Neutrophil (primary cell): ENCODE results near the gene FLVCR2.
A peak's percentile ranks its signal among the peaks of the same experiment; 100 is the strongest.

Source experiments
- H3K27ac ChIP-seq: fragments of 200-600 bp; sonication (generic); 2 replicates; pipeline ENCODE4 v1.5.1; 2016; ENCODE audit warnings: mild to moderate bottlenecking, moderate library complexity
- H3K27me3 ChIP-seq: fragments of 200-600 bp; sonication (generic); 2 replicates; pipeline ENCODE4 v1.6.0; 2016; ENCODE audit warnings: mild to moderate bottlenecking
- H3K36me3 ChIP-seq: fragments of 200-600 bp; sonication (generic); 2 replicates; pipeline ENCODE4 v1.5.1; 2017
- H3K4me1 ChIP-seq, 2 experiments: fragments of 200-600 bp in 1 of 2; sonication (generic) in 1 of 2; 1 replicate in 1 of 2; 2 replicates in 1 of 2; pipeline versions ENCODE4 v1.5.1 to v1.6.1; 2013 to 2016; ENCODE audit warnings: low read depth in 1 of 2, low read length in 1 of 2, mild to moderate bottlenecking in 1 of 2, moderate library complexity in 1 of 2; ENCODE audit not compliant: control insufficient read depth in 1 of 2, insufficient read depth in 1 of 2
- H3K4me3 ChIP-seq, 2 experiments: fragments of 200-600 bp in 1 of 2; sonication (generic) in 1 of 2; 1 replicate in 1 of 2; 2 replicates in 1 of 2; pipeline ENCODE4 v1.5.1; 2013 to 2016; ENCODE audit warnings: low read depth in 1 of 2, low read length in 1 of 2, mild to moderate bottlenecking in 1 of 2, moderate library complexity in 1 of 2
- H3K9me3 ChIP-seq: fragments of 200-600 bp; sonication (generic); 2 replicates; pipeline ENCODE4 v1.5.1; 2016
- TF ChIP-seq, protein P1 (sequence below): fragments of 200-600 bp; sonication (generic); IDR thresholded peaks from 2 replicates; pipeline ENCODE4 v1.5.1; 2016; ENCODE audit warnings: antibody characterized with exemption

Gene FLVCR2

DNA sequence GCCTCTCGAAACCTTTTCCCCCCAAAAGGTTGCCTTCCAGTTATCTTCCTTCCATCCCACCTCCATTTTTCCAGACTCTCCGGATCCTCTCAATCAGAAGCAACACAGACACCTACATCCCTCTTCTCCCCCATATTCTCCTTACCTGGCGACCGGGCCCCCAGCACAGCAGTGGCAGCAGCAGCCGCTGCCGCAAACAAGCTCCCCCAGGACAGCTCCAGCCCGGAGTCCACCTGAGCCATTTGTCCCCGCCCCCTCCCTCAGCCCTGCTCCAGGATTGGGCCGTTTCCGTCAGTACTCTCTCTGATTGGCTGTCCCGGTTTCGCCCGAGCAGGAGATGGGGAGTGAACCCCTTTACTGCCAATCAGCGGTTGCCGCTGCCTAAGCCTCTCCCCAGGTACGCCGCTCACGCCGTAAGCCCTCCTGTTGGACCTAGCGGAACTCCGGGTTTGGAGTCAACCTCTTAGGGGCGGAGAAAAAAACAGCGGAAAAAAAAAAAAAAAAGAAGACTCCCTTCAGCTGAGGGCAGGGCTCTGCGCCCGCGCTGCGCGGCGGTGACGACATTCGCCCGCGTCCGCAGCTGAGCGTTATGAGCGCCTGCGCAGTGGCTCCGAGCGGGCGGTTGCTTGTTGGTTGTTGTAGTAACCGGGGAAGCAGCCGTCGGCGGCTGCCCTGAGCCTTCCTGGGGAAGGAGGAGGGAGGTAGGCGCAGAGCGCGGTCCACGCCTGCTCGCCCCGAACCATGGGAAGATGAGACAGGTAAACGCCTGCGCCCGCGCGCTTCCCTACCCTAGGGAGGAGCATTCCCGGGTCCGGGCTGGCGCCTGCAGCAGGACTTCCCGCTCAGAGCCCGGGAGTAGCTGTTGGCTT, 82.4 kb downstream of the FLVCR2 start, which contains the start of the genes ERG28 and TTLL5:
TSS of gene ERG28 (minus strand) at position 247 of the 869 bp plus-strand sequence. CDS start 3,374 bp downstream, outside the sequence.
TSS of gene TTLL5 (plus strand) at position 617 of the 869 bp plus-strand sequence. CDS start 1,904 bp downstream, outside the sequence.
- TF ChIP-seq, protein P1, sequence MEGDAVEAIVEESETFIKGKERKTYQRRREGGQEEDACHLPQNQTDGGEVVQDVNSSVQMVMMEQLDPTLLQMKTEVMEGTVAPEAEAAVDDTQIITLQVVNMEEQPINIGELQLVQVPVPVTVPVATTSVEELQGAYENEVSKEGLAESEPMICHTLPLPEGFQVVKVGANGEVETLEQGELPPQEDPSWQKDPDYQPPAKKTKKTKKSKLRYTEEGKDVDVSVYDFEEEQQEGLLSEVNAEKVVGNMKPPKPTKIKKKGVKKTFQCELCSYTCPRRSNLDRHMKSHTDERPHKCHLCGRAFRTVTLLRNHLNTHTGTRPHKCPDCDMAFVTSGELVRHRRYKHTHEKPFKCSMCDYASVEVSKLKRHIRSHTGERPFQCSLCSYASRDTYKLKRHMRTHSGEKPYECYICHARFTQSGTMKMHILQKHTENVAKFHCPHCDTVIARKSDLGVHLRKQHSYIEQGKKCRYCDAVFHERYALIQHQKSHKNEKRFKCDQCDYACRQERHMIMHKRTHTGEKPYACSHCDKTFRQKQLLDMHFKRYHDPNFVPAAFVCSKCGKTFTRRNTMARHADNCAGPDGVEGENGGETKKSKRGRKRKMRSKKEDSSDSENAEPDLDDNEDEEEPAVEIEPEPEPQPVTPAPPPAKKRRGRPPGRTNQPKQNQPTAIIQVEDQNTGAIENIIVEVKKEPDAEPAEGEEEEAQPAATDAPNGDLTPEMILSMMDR: peak; percentile 34
- H3K27me3 ChIP-seq: no peaks in the 10 kb centered on the region
- H3K36me3 ChIP-seq: peaks cover 9% of the 10 kb centered on the region
- H3K4me1 ChIP-seq: peaks cover 18 to 19% of the 10 kb centered on the region in 2 experiments
- no peaks in the 10 kb centered on the region for H3K9me3 ChIP-seq
- H3K27ac ChIP-seq: peak within 1 kb of the TSS; percentile 93
- H3K4me3 ChIP-seq: peak within 1 kb of the TSS; percentile 97 to 100

- peaks cover 3% of the 10 kb centered on the region for H3K36me3 ChIP-seq
- H3K4me1 ChIP-seq: peaks cover 18 to 19% of the 10 kb centered on the region in 2 experiments
- TF ChIP-seq, protein P1: no peak
- no peaks in the 10 kb centered on the region for H3K9me3 ChIP-seq
- peak overlapping the region; percentile 97 to 100 for H3K4me3 ChIP-seq
- no peaks in the 10 kb centered on the region for H3K27me3 ChIP-seq
- H3K27ac ChIP-seq: peak overlapping the region; percentile 93
These were observed 83.0 kb downstream of the FLVCR2 start for GRCh38 chr14:75661499-75661814.

DNA sequence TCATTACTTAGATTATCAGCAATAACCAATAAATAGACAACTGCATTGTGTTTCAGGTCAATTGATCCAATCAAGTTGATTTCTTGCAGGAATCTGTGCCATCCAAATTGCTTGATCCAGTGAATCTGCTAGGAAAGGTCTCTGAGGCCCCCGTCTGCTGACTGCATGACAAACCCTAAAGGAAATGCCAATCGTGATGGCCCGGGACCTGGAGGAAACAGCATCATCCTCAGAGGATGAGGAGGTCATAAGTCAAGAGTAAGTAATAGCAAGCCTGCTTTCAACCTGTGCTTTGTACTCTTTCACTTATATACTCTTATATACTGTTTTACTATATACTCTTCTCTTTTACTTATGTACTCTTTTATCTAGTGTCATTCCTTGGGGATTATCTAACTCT, 84.5 kb downstream of the FLVCR2 start:
- Histone ChIP-seq H3K4me3 (no peak overlapping the region), H3K36me3 (no peaks in the 10 kb centered on the region), H3K9me3 (no peaks in the 10 kb centered on the region), H3K4me1 (peaks cover 18 to 19% of the 10 kb centered on the region in 2 experiments), H3K27me3 (no peaks in the 10 kb centered on the region), H3K27ac (no peak overlapping the region)
- TF ChIP-seq, protein P1: no peak

DNA sequence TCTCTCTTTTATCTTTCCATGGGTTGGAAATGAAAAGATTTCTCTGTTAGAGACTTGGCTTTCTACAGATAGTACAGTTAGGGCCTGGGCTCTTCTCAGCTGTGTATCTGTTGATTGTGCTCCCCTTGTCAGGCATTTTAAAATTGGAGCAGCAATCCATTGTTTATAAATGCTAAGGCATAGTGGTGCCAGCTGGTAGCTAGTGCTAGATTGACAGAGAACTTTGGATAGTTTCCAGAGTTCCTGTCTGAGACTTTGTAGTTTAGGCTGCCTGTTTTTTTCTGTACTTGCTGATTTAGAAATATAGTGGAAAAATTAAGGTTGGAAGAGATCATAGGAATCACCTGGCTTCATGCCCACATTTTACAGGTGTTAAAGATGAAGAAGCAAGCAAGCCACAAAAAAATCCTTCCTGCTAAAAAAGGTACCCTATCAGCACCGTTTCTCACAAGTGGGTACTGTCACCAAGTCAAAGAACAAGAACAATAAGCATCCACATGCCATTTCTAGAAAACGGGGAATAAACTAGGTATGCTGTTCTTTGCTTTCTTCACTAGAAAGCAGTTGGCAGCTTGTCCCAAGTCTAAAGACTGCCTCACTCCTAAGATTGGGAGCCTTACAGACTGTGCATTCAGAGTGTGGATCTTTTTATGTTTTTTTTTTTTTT, 88.8 kb downstream of the FLVCR2 start:
- TF ChIP-seq, protein P1: no peak
- Histone ChIP-seq H3K9me3 (no peaks in the 10 kb centered on the region), H3K36me3 (peaks cover 4% of the 10 kb centered on the region)

DNA sequence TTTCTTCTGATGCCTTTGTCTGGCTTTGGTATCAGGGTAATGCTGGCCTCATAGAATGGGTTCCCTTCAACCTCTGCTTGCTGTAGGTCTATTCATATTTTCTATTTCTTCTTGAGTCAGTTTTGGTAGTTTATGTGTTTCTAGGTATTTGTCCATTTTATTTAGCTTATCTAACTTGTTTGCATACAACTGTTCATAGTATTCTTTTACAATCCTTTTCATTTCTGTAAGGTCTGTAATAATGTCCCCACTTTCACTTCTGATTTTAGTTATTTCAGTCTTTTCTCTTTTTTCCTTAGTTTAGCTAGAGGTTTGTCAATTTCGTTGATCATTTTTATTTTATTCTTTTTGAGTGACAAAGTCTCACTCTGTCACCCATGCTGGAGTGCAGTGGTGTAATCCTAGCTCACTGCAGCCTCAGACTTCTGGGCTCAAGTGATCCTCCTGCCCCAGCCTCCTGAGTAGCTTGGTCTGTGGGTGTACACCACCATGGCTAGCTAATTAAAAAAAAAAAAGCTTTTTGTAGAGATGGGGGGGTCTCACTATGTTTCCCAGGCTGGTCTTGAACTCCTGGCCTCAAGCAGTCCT, 94.3 kb downstream of the FLVCR2 start:
- H3K4me1 ChIP-seq: no peaks in the 10 kb centered on the region
- H3K9me3 ChIP-seq: no peaks in the 10 kb centered on the region
- H3K4me3 ChIP-seq: no peak overlapping the region
- H3K36me3 ChIP-seq: peaks cover 4% of the 10 kb centered on the region
- no peaks in the 10 kb centered on the region for H3K27me3 ChIP-seq
- TF ChIP-seq, protein P1: no peak
- H3K27ac ChIP-seq: no peak overlapping the region

More for the DNA sequence above, 88.8 kb downstream of the FLVCR2 start:
- peaks cover under 1% of the 10 kb centered on the region in 2 experiments for H3K4me1 ChIP-seq
- no peak overlapping the region for H3K27ac ChIP-seq
- H3K27me3 ChIP-seq: no peaks in the 10 kb centered on the region
- H3K4me3 ChIP-seq: no peak overlapping the region
